Right cardiac atrium (tissue), 5 donors: Measurements from ENCODE around the gene PARVG. TPM values are rescaled to one million over a fixed set of nuclear protein-coding genes. Genes with fewer than 3 reads are reported as not detected.

ENCODE experiments used
- ATAC-seq, 2 donors: fragments of 200-7000 bp; cut with Tn5 transposase; one replicate each; pipeline versions ENCODE4 v1.8.0 to v1.9.1; 2020; ENCODE audit warnings: moderate library complexity in 2 of 2, mild to moderate bottlenecking in 1 of 2
- DNase-seq, 3 donors: peaks; one replicate each; pipeline ENCODE4 v3.0.0-alpha.2; 2020
- H3K27ac ChIP-seq: one replicate; pipeline ENCODE4 v1.5.1; 2013; ENCODE audit warnings: mild to moderate bottlenecking, low read length, control low read depth, moderate library complexity
- H3K27me3 ChIP-seq: one replicate; pipeline ENCODE4 v1.6.1; 2013; ENCODE audit not compliant: control insufficient read depth, insufficient read depth
- H3K4me1 ChIP-seq: one replicate; pipeline ENCODE4 v1.6.1; 2013; ENCODE audit warnings: low read length; ENCODE audit not compliant: control insufficient read depth, insufficient read depth
- H3K4me3 ChIP-seq: one replicate; pipeline ENCODE4 v1.5.1; 2013; ENCODE audit warnings: low read length, control low read depth
- H3K9me3 ChIP-seq: one replicate; pipeline ENCODE4 v1.6.1; 2013; ENCODE audit warnings: low read length; ENCODE audit not compliant: control insufficient read depth
- WGBS: extraction: QIAGEN DNeasy Blood & Tissue Kit; methylation state at CpG from one replicate; pipeline ENCODE4 v1.1.7; 2013; 5-methylcytosine and 5-hydroxymethylcytosine counted together
- intact Hi-C, 4 donors: fragments of 100-400 bp; cut with DNase I; formaldehyde crosslinking; loops; one replicate each; pipeline versions ENCODE4 v1.11.0 to v1.14.0; 2022 to 2023
- polyA plus RNA-seq: library from polyadenylated mRNA; stranded (reverse); fragments of 200-250 nt; gene quantifications from one replicate; pipeline ENCODE4 v1.2.3, GENCODE V29; 2013
- total RNA-seq, 4 donors: library from RNA; stranded (reverse); fragmentation: NEBNext Ultra II Directional; extraction: Animal tissue kit (Norgen Biotek cat#: 25700); gene quantifications; one replicate each; pipeline ENCODE4 v1.2.1, GENCODE V29; 2021
- donor health status: healthy with polysubstance abuse.
- donor health status: DM: no; HTN: yes; CAD: no.
- donor health status: DM: no; HTN: no; CAD: no.
- donor health status: DM: no; HTN: yes; CAD: no; lungs with severe emphysema.
- donor health status: DM: yes; HTN: yes; CAD: no.

The PARVG gene
- total and polyA plus RNA-seq, 5 donors: 3.1 to 6.4 (median 5.3) TPM

- DNase-seq (no peak), ATAC-seq (no peak)
- Histone ChIP-seq H3K27ac (no peak overlapping the region), H3K4me1 (peaks cover 3% of the 10 kb centered on the region), H3K27me3 (no peaks in the 10 kb centered on the region), H3K4me3 (no peak overlapping the region), H3K9me3 (no peaks in the 10 kb centered on the region)
- intact Hi-C loops: no loop called here
- WGBS: 67% methylated on average over 4 of the region's 4 CpGs
Observed at GRCh38 chr22:44143105-44143474, 37.6 kb upstream of the PARVG start.

DNA sequence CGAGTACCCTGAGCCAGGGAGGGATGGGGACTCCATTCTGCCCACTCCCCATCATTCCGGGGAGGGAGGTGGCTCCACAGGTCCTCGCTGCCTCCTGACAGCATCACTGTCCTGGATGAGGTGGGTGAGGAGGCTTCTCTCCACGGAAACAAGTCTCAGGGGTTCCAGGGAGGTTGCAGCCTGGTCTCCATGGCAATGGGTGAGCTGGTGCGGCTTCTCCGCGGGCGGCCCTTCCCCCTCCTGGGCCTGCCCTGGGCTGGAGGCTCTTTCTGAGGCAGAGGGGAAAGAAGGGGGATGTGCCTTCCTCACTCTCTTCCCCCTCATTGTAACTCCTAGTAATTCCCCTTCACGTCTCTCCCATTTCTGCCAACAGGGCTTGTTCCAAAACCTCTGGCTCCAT lies 37.1 kb upstream of the PARVG start:
- peaks cover 3% of the 10 kb centered on the region for H3K4me1 ChIP-seq
- DNase-seq: no peak
- no peak overlapping the region for H3K27ac ChIP-seq
- intact Hi-C loops: no loop called here
- no peak for ATAC-seq
- no peaks in the 10 kb centered on the region for H3K27me3 ChIP-seq
- 77% methylated on average over 9 of the region's 9 CpGs for WGBS
- H3K9me3 ChIP-seq: no peaks in the 10 kb centered on the region
- H3K4me3 ChIP-seq: no peak overlapping the region

DNA sequence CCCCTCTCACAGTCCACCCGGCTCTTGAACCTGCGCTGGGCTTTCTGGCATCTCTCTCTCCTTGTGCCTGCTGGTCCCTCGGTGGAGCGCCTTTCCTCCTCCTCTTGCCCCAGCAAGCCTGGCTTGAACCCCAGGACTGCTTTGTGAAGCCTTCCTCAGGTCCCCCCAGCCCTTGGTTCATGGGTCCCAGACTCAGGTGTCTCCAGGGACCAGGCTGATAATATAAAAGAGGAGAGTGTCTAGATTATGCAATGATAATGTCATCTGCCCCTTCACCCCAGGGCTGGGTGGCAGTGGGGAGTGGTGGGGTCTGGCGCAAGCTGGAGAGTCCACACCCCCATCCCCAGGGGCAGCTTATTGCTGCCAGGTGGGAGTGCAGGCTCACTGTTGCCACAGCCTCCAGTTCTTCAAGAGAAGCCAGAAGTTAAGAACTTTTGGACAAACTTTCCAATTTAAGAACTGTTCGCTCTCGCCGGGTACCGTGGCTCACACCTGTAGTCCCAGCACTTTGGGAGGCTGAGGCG lies 36.6 kb upstream of the PARVG start:
- ATAC-seq: no peak
- Histone ChIP-seq H3K27ac (no peak overlapping the region), H3K4me3 (no peak overlapping the region), H3K9me3 (no peaks in the 10 kb centered on the region), H3K4me1 (peaks cover 3% of the 10 kb centered on the region), H3K27me3 (no peaks in the 10 kb centered on the region)
- no peak for DNase-seq
- 88% methylated on average over 10 of the region's 10 CpGs for WGBS
- intact Hi-C loops: no loop called here

DNA sequence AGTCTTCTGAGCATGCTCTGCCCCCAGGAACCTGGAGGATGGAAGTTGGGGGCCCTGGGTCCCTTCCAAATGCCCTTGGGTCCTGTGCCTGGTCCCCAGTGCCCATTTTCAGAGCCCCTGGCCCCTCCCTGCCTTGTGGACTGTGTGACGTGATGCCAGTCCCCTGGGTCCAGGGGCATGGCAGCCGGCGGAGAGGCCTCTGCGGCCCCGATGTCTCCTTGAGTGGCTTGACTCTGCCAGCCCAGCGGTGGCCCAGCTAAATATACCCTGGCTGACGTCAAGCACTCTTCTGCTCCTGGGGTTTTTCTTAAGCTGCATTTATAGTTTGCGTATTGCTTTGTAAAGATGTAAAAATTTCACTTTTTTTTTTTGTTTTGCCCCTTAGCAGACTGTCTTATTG lies 35.2 kb upstream of the PARVG start:
- Histone ChIP-seq H3K27ac (peak overlapping the region; percentile 28), H3K4me3 (no peak overlapping the region), H3K9me3 (no peaks in the 10 kb centered on the region), H3K4me1 (peaks cover 3% of the 10 kb centered on the region), H3K27me3 (no peaks in the 10 kb centered on the region)
- WGBS: 65% methylated on average over 8 of the region's 8 CpGs
- DNase-seq: peak; percentile 49 to 75 (median 66)
- ATAC-seq: peak; percentile 59 to 79
- intact Hi-C loops: no loop called here

DNA sequence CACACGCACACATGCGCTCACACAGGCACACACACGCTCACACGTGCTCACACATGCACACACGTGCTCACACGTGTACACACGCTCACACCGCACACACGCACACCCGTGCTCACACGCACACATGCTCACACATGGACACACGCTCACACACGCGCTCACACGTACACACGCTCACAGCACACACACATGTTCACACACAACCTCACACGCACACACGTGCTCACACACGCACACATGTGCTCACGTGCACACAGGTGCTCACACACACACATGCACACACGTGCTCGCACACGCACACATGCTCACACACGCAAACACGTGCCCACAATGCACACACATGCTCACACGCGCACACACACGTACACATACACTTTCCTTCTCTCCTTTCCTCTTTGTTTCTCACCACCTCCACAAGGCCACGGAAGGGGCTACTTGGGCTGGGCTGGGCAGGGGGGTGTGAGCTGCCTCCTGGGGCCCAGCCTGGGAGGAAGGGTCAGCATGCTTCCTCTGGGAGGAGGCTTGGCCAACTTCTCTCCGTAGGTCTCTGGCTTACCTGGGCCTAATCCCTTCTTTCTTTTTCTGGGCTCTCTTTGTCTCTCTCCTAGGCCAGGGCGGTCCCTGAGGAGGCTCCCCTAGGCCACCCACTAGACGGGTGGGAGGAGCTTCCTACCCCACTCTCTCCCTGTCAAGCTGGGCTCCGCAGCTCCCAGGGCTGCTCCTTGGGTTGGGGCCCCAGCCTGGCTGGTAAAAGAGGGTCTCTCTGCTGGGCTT lies 34.5 kb upstream of the PARVG start:
- intact Hi-C loops: no loop called here
- ATAC-seq: no peak

DNA sequence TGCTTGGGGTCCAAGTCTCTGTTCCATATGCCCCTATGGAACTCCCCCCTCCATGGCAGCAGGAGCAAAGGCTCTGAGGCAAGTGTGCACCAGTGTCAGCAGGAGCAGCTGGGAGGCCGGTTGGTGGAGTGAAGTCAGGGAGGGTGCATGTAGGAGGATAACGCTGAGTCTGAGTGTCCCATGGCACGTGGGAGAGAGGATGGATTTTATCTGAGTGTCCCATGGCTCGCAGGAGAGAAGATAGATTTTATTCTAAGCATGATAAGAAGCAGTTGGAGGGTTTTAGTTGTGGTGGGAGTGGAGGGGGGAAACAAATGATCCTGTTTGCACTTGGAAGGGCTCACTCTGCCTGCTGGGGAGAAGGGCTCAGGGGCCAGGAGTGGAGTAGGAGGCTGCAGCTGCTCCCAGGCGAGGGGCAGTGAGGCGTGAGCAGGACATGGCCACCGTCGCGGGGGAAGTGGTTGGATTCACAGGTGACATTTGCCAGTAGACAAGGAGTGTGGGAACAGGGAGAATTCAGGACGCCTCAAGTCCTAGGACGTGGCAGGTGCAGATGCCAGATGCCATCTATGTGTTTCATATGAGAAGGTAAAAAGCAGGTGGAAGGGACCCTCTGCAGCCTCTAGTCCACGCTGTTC lies 33.6 kb upstream of the PARVG start:
- no peaks in the 10 kb centered on the region for H3K27me3 ChIP-seq
- H3K4me3 ChIP-seq: no peak overlapping the region
- peaks cover 3% of the 10 kb centered on the region for H3K4me1 ChIP-seq
- DNase-seq (no peak), ATAC-seq (no peak)
- intact Hi-C loops: no loop called here
- H3K9me3 ChIP-seq: no peaks in the 10 kb centered on the region
- H3K27ac ChIP-seq: no peak overlapping the region
- WGBS: 75% methylated on average over 12 of the region's 12 CpGs

More for the DNA sequence above, 34.5 kb upstream of the PARVG start:
- DNase-seq: peak in 1 of 3 donors; percentile 37
- no peak overlapping the region for H3K4me3 ChIP-seq
- H3K9me3 ChIP-seq: no peaks in the 10 kb centered on the region
- peaks cover 3% of the 10 kb centered on the region for H3K4me1 ChIP-seq
- H3K27ac ChIP-seq: no peak overlapping the region
- H3K27me3 ChIP-seq: no peaks in the 10 kb centered on the region
- 91% methylated on average over 33 of the region's 33 CpGs for WGBS

DNA sequence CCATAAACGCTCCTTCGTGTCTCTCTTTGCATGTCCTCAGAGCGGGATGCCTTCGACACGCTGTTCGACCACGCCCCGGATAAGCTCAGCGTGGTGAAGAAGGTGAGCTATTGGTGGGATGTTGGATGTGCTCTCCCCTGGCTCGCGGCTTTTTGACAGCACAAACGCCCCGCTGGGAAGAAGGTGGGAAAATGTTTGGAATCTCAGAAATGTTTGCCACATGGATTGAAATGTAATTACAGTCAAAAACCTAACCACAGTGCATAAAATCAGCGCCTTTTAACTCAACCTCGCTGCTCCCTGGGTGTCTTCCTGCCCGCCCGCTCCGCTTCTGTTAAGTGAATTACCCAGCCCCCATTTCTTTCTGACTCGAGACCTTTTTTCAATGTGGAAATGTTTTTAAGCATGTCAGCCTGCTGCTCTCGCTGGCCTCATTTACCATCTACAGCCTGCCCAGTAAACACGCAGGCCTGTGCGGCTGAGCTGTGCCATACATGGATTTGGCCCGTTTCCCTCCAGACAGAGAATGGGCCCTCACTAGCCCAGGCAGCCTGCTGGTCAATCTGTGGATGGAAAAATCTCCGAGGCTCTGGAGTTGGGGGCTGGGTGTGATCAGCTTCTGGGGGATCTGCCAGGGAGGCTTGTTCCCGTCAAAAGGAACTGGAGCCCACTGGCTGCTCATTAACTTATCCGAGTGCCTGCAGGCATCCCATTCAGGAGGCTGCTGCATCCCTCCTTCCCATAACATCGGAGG lies 32.7 kb upstream of the PARVG start:
- H3K4me1 ChIP-seq: peaks cover 3% of the 10 kb centered on the region
- H3K27ac ChIP-seq: no peak overlapping the region
- intact Hi-C loops: no loop called here
- H3K27me3 ChIP-seq: no peaks in the 10 kb centered on the region
- H3K4me3 ChIP-seq: no peak overlapping the region
- peak in 2 of 3 donors; percentile 30 to 34 for DNase-seq
- ATAC-seq: no peak
- WGBS: 60% methylated on average over 27 of the region's 27 CpGs
- H3K9me3 ChIP-seq: no peaks in the 10 kb centered on the region

DNA sequence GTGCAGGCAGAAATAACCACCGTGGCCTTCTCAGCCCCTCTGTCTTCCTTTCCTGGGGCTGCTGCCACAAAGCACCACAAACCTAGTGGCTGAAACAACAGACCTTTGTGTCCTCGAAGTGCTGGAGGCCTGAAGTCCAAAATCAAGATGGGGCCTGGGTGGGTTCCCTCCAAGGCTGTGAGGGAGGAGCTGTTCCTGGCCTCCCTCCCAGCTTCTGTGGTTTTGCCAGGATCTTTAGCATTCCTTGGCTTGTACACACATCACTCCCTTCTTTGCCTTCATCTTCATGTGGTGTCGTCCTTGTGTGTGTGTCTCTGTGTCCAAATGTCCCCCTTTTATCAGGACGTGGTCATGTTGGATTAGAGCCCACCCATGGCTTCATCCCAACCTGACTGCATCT lies 29.0 kb upstream of the PARVG start:
- 58% methylated on average over 4 of the region's 4 CpGs for WGBS
- no peaks in the 10 kb centered on the region for H3K27me3 ChIP-seq
- H3K4me1 ChIP-seq: no peaks in the 10 kb centered on the region
- intact Hi-C loops: no loop called here
- H3K4me3 ChIP-seq: no peak overlapping the region
- ATAC-seq: peak in 1 of 2 donors; percentile 44
- no peak overlapping the region for H3K27ac ChIP-seq
- peak in 2 of 3 donors; percentile 36 to 62 for DNase-seq
- no peaks in the 10 kb centered on the region for H3K9me3 ChIP-seq

GRCh38 chr22:44153710-44154109 lies 27.0 kb upstream of the PARVG start:
- Histone ChIP-seq H3K9me3 (no peaks in the 10 kb centered on the region), H3K4me1 (no peaks in the 10 kb centered on the region), H3K27me3 (no peaks in the 10 kb centered on the region), H3K4me3 (no peak overlapping the region), H3K27ac (no peak overlapping the region)
- DNase-seq (no peak), ATAC-seq (no peak)
- intact Hi-C loops: no loop called here
- 89% methylated on average over 10 of the region's 10 CpGs for whole genome bisulfite sequencing

DNA sequence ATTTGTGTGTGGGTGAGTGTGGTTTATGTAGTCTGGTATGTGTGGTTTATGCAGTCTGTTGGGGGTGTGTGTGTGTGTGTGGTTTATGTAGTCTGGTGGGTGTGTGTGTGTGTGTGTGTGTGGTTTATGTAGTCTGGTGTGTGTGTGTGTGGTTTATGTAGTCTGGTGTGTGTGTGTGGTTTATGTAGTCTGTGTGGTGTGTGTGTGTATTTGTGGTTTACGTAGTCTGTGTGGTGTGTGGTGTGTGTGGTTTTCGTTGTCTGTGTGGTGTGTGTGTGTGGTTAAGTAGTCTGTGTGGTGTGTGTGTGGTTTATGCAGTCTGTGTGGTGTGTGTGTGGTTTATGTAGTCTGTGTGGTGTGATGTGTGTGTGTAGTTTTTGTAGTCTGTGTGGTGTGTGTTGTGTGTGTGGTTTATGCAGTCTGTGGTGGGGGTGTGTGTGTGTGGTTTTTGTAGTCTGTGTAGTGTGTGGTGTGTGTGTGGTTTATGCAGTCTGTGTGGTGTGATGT lies 26.2 kb upstream of the PARVG start:
- no peak for DNase-seq
- no peak overlapping the region for H3K4me3 ChIP-seq
- WGBS: 85% methylated on average over 2 of the region's 2 CpGs
- no peaks in the 10 kb centered on the region for H3K27me3 ChIP-seq
- no peaks in the 10 kb centered on the region for H3K4me1 ChIP-seq
- no peak overlapping the region for H3K27ac ChIP-seq
- ATAC-seq: no peak
- no peaks in the 10 kb centered on the region for H3K9me3 ChIP-seq
- intact Hi-C loops: no loop called here

- no peaks in the 10 kb centered on the region for H3K9me3 ChIP-seq
- intact Hi-C loops: no loop called here
Observed at GRCh38 chr22:44155115-44155514, 25.6 kb upstream of the PARVG start.

More at GRCh38 chr22:44155115-44155514, 25.6 kb upstream of the PARVG start:
- WGBS: 88% methylated on average over 14 of the region's 14 CpGs
- Histone ChIP-seq H3K4me3 (no peak overlapping the region), H3K27ac (no peak overlapping the region), H3K27me3 (no peaks in the 10 kb centered on the region), H3K4me1 (no peaks in the 10 kb centered on the region)
- no peak for DNase-seq
- no peak for ATAC-seq
